HG03571 (cell line): ENCODE measurements around the gene AMIGO2.
"Not testable (repeated sequence)": the region's sequence is repeated elsewhere in the genome, so short reads cannot be mapped to it uniquely, and the experiment has no call there.

Experiments
- ATAC-seq: cut with Tn5 transposase; IDR thresholded peaks from one replicate; pipeline ENCODE4 v1.9.1; 2021; ENCODE audit not compliant: unreplicated experiment

The AMIGO2 gene

GRCh38 chr12:47079468-47079980 is at the start of gene AMIGO2, which contains the start of gene PCED1B:
Gene AMIGO2 (minus strand): TSS chr12:47079959. CDS start chr12:47079002, 957 bp downstream.
Gene PCED1B (plus strand): TSS chr12:47079621. CDS start chr12:47235064, 155,443 bp downstream.
- peak; percentile 64 for ATAC-seq

- no peak for ATAC-seq
These were observed 46.5 kb upstream of the AMIGO2 start for GRCh38 chr12:47126246-47126645.

GRCh38 chr12:47124451-47124850 is 44.7 kb upstream of the AMIGO2 start:
- ATAC-seq, result no peak

GRCh38 chr12:47123730-47124129 is 44.0 kb upstream of the AMIGO2 start:
- ATAC-seq, result no peak

GRCh38 chr12:47122602-47123001 is 42.8 kb upstream of the AMIGO2 start:
- ATAC-seq, result no peak

- no peak for ATAC-seq
These were observed 41.4 kb upstream of the AMIGO2 start for GRCh38 chr12:47121146-47121545.

- ATAC-seq, result no peak
These were observed 41.0 kb upstream of the AMIGO2 start for GRCh38 chr12:47120736-47121135.

- ATAC-seq, result not testable (repeated sequence)
These were observed 37.5 kb upstream of the AMIGO2 start for GRCh38 chr12:47117305-47117704.

GRCh38 chr12:47114481-47114892 is 34.7 kb upstream of the AMIGO2 start:
- ATAC-seq, result no peak

- no peak for ATAC-seq
These were observed 32.9 kb upstream of the AMIGO2 start for GRCh38 chr12:47112679-47113078.

- no peak for ATAC-seq
These were observed 32.1 kb upstream of the AMIGO2 start for GRCh38 chr12:47111854-47112253.

GRCh38 chr12:47111392-47111778 is 31.6 kb upstream of the AMIGO2 start:
- ATAC-seq, result no peak

GRCh38 chr12:47110718-47111391 is 31.1 kb upstream of the AMIGO2 start:
- no peak for ATAC-seq

- no peak for ATAC-seq
These were observed 30.3 kb upstream of the AMIGO2 start for GRCh38 chr12:47110011-47110541.

- ATAC-seq, result no peak
These were observed 28.2 kb upstream of the AMIGO2 start for GRCh38 chr12:47107926-47108325.

- ATAC-seq, result no peak
These were observed 27.7 kb upstream of the AMIGO2 start for GRCh38 chr12:47107446-47107845.

- no peak for ATAC-seq
These were observed 26.3 kb upstream of the AMIGO2 start for GRCh38 chr12:47105914-47106674.

GRCh38 chr12:47102845-47103651 is 23.3 kb upstream of the AMIGO2 start:
- no peak for ATAC-seq

- ATAC-seq, result no peak
These were observed 22.6 kb upstream of the AMIGO2 start for GRCh38 chr12:47102406-47102805.

GRCh38 chr12:47100160-47100559 is 20.4 kb upstream of the AMIGO2 start:
- no peak for ATAC-seq

- no peak for ATAC-seq
These were observed 19.9 kb upstream of the AMIGO2 start for GRCh38 chr12:47099610-47100009.
